Frontal cortex (tissue), 4 donors: Measurements from ENCODE around the gene CUL5. TPM values are rescaled to one million over a fixed set of nuclear protein-coding genes. Genes with fewer than 3 reads are reported as not detected.
"Not testable (repeated sequence)": the region's sequence is repeated elsewhere in the genome, so short reads cannot be mapped to it uniquely, and the experiment has no call there.

Experiments
- DNase-seq, 2 donors: peaks; one replicate each; pipeline ENCODE4 v3.0.0; 2012; ENCODE audit warnings: low spot score in 2 of 2
- FAIRE-seq: peaks from 2 replicates; lab custom pipeline; 2012; peaks lifted over from hg19 to GRCh38; lab: Jason Lieb, UNC
- total RNA-seq: library from RNA; depleted of rRNA; stranded (reverse); fragments of >200 nt; gene quantifications from one replicate; pipeline ENCODE4 v1.2.3, GENCODE V29; 2014
- donor health status: control.
- donor health status: control.
- donor health status: control.

The CUL5 gene
- total RNA-seq, 1 donor from 2014 or later: 117 TPM

GRCh38 chr11:108101090-108101775, 92.5 kb downstream of the CUL5 start:
- FAIRE-seq (no peak), DNase-seq (no peak)

- no peak for DNase-seq
- FAIRE-seq: no peak
Measured at GRCh38 chr11:108111126-108111525, 102.4 kb downstream of the CUL5 start.

GRCh38 chr11:108112057-108112456, 103.4 kb downstream of the CUL5 start:
- FAIRE-seq: no peak

GRCh38 chr11:108115500-108116140, 106.9 kb downstream of the CUL5 start:
- FAIRE-seq (no peak), DNase-seq (peak; percentile 39 to 61)

More at GRCh38 chr11:108112057-108112456, 103.4 kb downstream of the CUL5 start:
- no peak for DNase-seq

- FAIRE-seq: peak; percentile 33
- DNase-seq: peak; percentile 31 to 32
Measured at GRCh38 chr11:108117746-108118371, 109.2 kb downstream of the CUL5 start.

GRCh38 chr11:108120936-108121273, 112.2 kb downstream of the CUL5 start:
- not testable (repeated sequence) for FAIRE-seq, DNase-seq

- FAIRE-seq (no peak), DNase-seq (peak; percentile 80 to 89)
Measured at GRCh38 chr11:108121274-108122155, 112.8 kb downstream of the CUL5 start, which contains the start of gene ACAT1. TSS of gene ACAT1 (plus strand) at chr11:108121567. CDS start at chr11:108121607, 40 bp downstream.

- FAIRE-seq: no peak
- DNase-seq: no peak
Measured at GRCh38 chr11:108122166-108122628, 113.5 kb downstream of the CUL5 start.

- FAIRE-seq (no peak), DNase-seq (no peak)
Measured at GRCh38 chr11:108125096-108125495, 116.4 kb downstream of the CUL5 start.

- DNase-seq: no peak
- no peak for FAIRE-seq
Measured at GRCh38 chr11:108128772-108129171, 120.1 kb downstream of the CUL5 start.

GRCh38 chr11:108131993-108132392, 123.3 kb downstream of the CUL5 start:
- FAIRE-seq: no peak

GRCh38 chr11:108132993-108133538, 124.4 kb downstream of the CUL5 start:
- FAIRE-seq, DNase-seq: not testable (repeated sequence)

More at GRCh38 chr11:108131993-108132392, 123.3 kb downstream of the CUL5 start:
- no peak for DNase-seq

- no peak for DNase-seq
- no peak for FAIRE-seq
Measured at GRCh38 chr11:108135845-108136544, 127.3 kb downstream of the CUL5 start.

- DNase-seq: no peak
- no peak for FAIRE-seq
Measured at GRCh38 chr11:108137212-108137611, 128.5 kb downstream of the CUL5 start.

- DNase-seq (no peak), FAIRE-seq (no peak)
Measured at GRCh38 chr11:108142304-108142703, 133.6 kb downstream of the CUL5 start.

GRCh38 chr11:108144615-108145014, 135.9 kb downstream of the CUL5 start:
- no peak for FAIRE-seq

GRCh38 chr11:108147150-108147549, 138.5 kb downstream of the CUL5 start:
- DNase-seq (no peak), FAIRE-seq (no peak)

More at GRCh38 chr11:108144615-108145014, 135.9 kb downstream of the CUL5 start:
- no peak for DNase-seq

GRCh38 chr11:108148556-108148955, 139.9 kb downstream of the CUL5 start:
- no peak for DNase-seq
- FAIRE-seq: no peak

- DNase-seq (no peak), FAIRE-seq (no peak)
Measured at GRCh38 chr11:108154591-108154990, 145.9 kb downstream of the CUL5 start.
